Endothelial cell (in vitro differentiated cells): ENCODE data around the gene ITGA4. TPM values are rescaled to one million over a fixed set of nuclear protein-coding genes. Genes with fewer than 3 reads are reported as not detected.

Experiments used
- DNase-seq: peaks from one replicate; pipeline ENCODE4 v3.0.0; 2021; ENCODE audit warnings: low spot score
- H3K27ac Mint-ChIP-seq: one replicate; pipeline ENCODE4 v1.8.0; 2021; ENCODE audit warnings: mixed read lengths, inconsistent platforms; ENCODE audit not compliant: unreplicated experiment
- H3K27me3 Mint-ChIP-seq: one replicate; pipeline ENCODE4 v1.8.0; 2021; ENCODE audit warnings: mild to moderate bottlenecking, moderate library complexity, mixed read lengths, inconsistent platforms; ENCODE audit not compliant: unreplicated experiment
- H3K36me3 Mint-ChIP-seq: one replicate; pipeline ENCODE4 v1.8.0; 2021; ENCODE audit warnings: mild to moderate bottlenecking, low read depth, mixed read lengths, inconsistent platforms; ENCODE audit not compliant: unreplicated experiment
- H3K4me1 Mint-ChIP-seq: one replicate; pipeline ENCODE4 v1.8.0; 2021; ENCODE audit warnings: mild to moderate bottlenecking, mixed read lengths, inconsistent platforms; ENCODE audit not compliant: unreplicated experiment
- H3K4me3 Mint-ChIP-seq: one replicate; pipeline ENCODE4 v1.8.0; 2021; ENCODE audit warnings: mild to moderate bottlenecking, mixed read lengths, inconsistent platforms; ENCODE audit not compliant: unreplicated experiment
- H3K9me3 Mint-ChIP-seq: one replicate; pipeline ENCODE4 v1.8.0; 2021; ENCODE audit warnings: mixed read lengths, inconsistent platforms; ENCODE audit not compliant: unreplicated experiment
- total RNA-seq: library from RNA; stranded (reverse); fragmentation: NEBNext Ultra II Directional; extraction: Animal tissue kit (Norgen Biotek cat#: 25700); gene quantifications from one replicate; pipeline ENCODE4 v1.2.1, GENCODE V29; 2021; ENCODE audit not compliant: unreplicated experiment
- TF ChIP-seq, protein P1 (sequence below): fragments of 200-600 bp; sonication (generic); IDR thresholded peaks from one replicate; pipeline ENCODE4 v1.5.0; 2021; ENCODE audit warnings: antibody characterized with exemption; ENCODE audit not compliant: unreplicated experiment

Gene ITGA4
- total RNA-seq, 1 donor from 2014 or later: 5.7 TPM

DNA sequence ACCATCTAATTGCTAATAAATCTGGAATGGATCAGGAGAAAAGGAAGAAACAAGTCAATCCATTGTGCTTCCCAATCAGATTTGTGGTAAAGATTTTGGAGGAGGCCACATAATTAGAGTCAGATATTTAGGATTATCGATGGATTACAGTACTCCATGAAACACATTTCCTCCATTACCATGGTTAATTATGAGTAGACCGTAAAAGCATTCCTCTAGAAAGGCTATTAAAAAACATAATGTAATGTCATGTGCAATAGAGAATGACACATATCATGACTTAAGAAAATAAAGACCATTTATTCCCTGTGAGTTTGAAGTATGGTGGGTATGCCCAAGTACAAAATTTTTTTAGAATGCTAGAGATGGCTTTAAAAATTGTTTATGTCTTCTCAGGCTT is 96.1 kb downstream of the ITGA4 start:
- TF ChIP-seq, protein P1, sequence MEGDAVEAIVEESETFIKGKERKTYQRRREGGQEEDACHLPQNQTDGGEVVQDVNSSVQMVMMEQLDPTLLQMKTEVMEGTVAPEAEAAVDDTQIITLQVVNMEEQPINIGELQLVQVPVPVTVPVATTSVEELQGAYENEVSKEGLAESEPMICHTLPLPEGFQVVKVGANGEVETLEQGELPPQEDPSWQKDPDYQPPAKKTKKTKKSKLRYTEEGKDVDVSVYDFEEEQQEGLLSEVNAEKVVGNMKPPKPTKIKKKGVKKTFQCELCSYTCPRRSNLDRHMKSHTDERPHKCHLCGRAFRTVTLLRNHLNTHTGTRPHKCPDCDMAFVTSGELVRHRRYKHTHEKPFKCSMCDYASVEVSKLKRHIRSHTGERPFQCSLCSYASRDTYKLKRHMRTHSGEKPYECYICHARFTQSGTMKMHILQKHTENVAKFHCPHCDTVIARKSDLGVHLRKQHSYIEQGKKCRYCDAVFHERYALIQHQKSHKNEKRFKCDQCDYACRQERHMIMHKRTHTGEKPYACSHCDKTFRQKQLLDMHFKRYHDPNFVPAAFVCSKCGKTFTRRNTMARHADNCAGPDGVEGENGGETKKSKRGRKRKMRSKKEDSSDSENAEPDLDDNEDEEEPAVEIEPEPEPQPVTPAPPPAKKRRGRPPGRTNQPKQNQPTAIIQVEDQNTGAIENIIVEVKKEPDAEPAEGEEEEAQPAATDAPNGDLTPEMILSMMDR: no peak
- H3K36me3 Mint-ChIP-seq: no peaks in the 10 kb centered on the region
- no peaks in the 10 kb centered on the region for H3K27me3 Mint-ChIP-seq
- no peak overlapping the region for H3K4me3 Mint-ChIP-seq
- H3K4me1 Mint-ChIP-seq: no peaks in the 10 kb centered on the region
- no peak for DNase-seq
- no peak overlapping the region for H3K27ac Mint-ChIP-seq
- no peaks in the 10 kb centered on the region for H3K9me3 Mint-ChIP-seq

DNA sequence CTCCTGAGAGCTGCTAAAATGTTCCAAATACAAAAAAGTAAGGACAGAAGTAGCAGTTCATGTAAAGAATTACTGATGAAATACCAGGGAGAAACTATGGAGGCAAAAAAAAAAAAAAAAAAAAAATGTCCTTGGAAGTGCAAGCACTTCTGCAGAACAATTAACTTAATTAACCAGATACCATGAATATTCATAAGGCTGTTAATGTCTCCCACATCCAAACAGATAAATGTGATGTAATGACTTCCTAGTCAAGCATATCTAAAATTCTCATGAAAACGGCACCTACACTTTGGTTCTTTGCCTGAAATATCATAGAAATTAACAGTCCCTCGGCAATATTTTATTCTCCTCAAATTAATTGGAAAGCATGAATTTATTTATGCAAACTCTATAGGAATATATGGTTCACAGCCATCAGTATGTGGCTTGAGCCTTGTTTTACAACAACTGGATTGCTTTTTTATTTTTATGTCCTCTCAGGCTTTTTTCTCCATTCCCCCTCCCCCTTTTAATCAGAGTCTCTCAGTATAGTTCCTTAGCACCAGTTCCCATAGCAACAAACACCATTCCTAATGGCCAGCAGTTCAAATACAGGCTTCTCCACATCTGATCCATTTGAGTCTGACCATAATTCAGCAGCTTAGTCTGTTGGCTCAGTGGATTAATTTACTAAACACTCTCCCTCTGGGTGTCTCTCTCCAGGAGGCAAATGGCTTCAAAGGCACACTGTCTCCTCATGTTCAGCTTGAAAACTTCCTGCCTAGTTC is 97.1 kb downstream of the ITGA4 start:
- TF ChIP-seq, protein P1: no peak
- no peaks in the 10 kb centered on the region for H3K9me3 Mint-ChIP-seq
- DNase-seq: no peak
- H3K36me3 Mint-ChIP-seq: no peaks in the 10 kb centered on the region
- H3K4me1 Mint-ChIP-seq: no peaks in the 10 kb centered on the region
- no peaks in the 10 kb centered on the region for H3K27me3 Mint-ChIP-seq
- no peak overlapping the region for H3K4me3 Mint-ChIP-seq
- no peak overlapping the region for H3K27ac Mint-ChIP-seq

DNA sequence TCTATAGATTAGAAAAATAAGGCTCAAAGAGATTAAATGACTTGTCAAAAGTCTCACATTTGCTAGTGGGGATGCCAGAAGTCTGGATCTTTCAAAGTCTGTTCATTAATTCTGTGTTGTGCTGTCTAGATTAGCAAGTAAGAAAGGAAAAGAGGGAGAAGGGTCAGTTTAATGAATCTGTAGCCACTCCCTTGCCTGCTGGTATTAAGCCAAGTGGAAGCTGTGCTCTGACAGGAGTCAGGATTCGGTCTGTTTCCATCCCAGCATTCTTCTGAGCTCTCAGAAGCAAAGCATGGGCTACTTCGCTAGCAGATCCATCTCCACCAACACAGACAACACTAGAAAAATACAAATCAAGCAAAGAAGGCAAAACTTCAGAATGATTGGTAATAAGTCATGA is 101.2 kb downstream of the ITGA4 start:
- Mint-ChIP-seq H3K4me1 (no peaks in the 10 kb centered on the region), H3K4me3 (no peak overlapping the region), H3K9me3 (no peaks in the 10 kb centered on the region), H3K27ac (no peak overlapping the region), H3K27me3 (no peaks in the 10 kb centered on the region), H3K36me3 (no peaks in the 10 kb centered on the region)
- TF ChIP-seq, protein P1: no peak
- DNase-seq: no peak

DNA sequence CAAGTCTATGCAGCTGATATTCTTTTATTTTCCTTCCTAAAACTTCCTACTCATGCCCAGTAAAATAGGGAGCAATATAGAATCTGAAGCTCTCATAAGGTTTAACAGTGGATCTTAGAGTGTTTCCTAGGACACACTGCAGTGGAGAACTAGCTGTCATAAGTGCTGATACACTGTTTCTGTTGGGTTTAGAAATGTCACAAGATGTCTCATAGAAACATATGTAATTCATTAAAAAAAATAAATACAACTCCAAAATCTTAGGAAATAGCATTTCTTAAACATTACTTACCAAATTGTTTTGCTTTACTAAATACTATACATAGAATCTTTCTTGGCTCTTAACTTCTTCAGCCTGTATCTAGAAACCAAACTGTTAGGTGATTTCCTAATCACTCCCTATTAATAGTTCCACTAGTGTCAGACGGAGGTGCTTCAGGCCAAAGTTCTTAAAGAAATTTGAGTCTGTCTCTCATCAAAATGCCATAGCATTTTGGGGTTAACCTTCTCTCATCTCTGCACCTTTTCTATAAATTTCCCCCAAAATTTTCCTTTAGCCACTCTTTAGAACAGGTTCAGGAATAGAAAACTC is 106.0 kb downstream of the ITGA4 start:
- Mint-ChIP-seq H3K27ac (no peak overlapping the region), H3K4me1 (no peaks in the 10 kb centered on the region), H3K36me3 (no peaks in the 10 kb centered on the region), H3K9me3 (no peaks in the 10 kb centered on the region), H3K27me3 (no peaks in the 10 kb centered on the region), H3K4me3 (no peak overlapping the region)
- TF ChIP-seq, protein P1: no peak
- no peak for DNase-seq

DNA sequence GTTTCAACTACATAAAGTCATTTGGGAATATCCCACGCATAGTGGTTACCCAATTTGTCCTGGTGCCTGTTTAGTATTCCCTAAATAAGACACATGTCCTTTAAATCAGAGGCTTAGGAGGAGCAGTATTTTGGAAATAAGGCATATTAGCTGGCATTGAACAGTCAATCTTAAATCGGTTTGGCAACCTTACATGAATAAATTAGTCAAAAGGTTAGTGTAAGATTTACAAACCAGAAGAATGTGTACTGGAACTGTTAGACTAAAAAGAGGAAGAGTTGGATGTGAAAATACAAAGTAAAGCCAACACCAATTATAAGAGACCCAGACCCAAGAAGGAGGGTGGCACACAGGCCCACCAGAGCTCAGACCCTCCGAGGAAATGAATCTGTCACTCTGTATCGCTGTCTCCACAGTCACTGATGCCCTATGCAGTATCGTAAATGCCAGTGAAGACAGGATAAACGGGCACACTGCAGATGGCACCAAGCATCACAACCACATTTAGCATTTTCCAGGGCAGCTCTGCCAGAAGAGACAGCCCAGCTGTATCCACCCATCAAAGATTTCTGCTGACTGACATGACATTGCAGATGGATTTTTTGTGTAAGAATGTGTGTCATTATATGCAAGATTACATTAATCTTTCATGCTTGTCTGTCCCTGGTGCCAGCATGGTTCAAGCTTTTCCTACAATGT is 109.3 kb downstream of the ITGA4 start:
- no peak overlapping the region for H3K27ac Mint-ChIP-seq
- H3K27me3 Mint-ChIP-seq: no peaks in the 10 kb centered on the region
- no peaks in the 10 kb centered on the region for H3K4me1 Mint-ChIP-seq
- H3K9me3 Mint-ChIP-seq: no peaks in the 10 kb centered on the region
- TF ChIP-seq, protein P1: no peak
- DNase-seq: no peak
- H3K36me3 Mint-ChIP-seq: no peaks in the 10 kb centered on the region
- no peak overlapping the region for H3K4me3 Mint-ChIP-seq
